Muscle of arm (tissue), 12 donors: Measurements from ENCODE around the gene TREML1. TPM values are rescaled to one million over a fixed set of nuclear protein-coding genes. Genes with fewer than 3 reads are reported as not detected.

Experiments
- DNase-seq: peaks from one replicate; pipeline ENCODE4 v3.0.0-alpha.2; 2013
- polyA plus RNA-seq, 12 donors: library from polyadenylated mRNA; unstranded; fragments of 120-200 nt; gene quantifications; one replicate each; pipeline ENCODE4 v1.2.1, GENCODE V29; 2013; ENCODE audit not compliant: insufficient read length in 12 of 12

Gene TREML1
- polyA plus RNA-seq, 12 donors = 0.20 to 1.0 (median 0.37) TPM; not detected in 8

- no peak for DNase-seq
Observed at GRCh38 chr6:41179163-41179562, 25.0 kb upstream of the TREML1 start.

- DNase-seq = no peak
Observed at GRCh38 chr6:41177695-41178094, 23.5 kb upstream of the TREML1 start.

GRCh38 chr6:41177287-41177686 is 23.1 kb upstream of the TREML1 start:
- no peak for DNase-seq

GRCh38 chr6:41176189-41176588 is 22.0 kb upstream of the TREML1 start:
- DNase-seq = no peak

- DNase-seq = no peak
Observed at GRCh38 chr6:41175084-41175483, 20.9 kb upstream of the TREML1 start.

GRCh38 chr6:41174610-41175009 is 20.5 kb upstream of the TREML1 start:
- DNase-seq = no peak

GRCh38 chr6:41171908-41172307 is 17.8 kb upstream of the TREML1 start:
- DNase-seq = no peak

- DNase-seq = no peak
Observed at GRCh38 chr6:41170547-41171160, 16.5 kb upstream of the TREML1 start.

GRCh38 chr6:41167173-41167963 is 13.2 kb upstream of the TREML1 start:
- DNase-seq = no peak

- DNase-seq = no peak
Observed at GRCh38 chr6:41164551-41165120, 10.5 kb upstream of the TREML1 start.

GRCh38 chr6:41163419-41163717 is 9.2 kb upstream of the TREML1 start:
- DNase-seq = no peak

GRCh38 chr6:41162687-41163418 is 8.7 kb upstream of the TREML1 start, which contains the start of gene TREM2:
Gene TREM2, minus strand, starts transcription at chr6:41163116. Its CDS starts 34 bp downstream, at chr6:41163082.
- no peak for DNase-seq

- DNase-seq = no peak
Observed at GRCh38 chr6:41161851-41162552, 7.9 kb upstream of the TREML1 start.

- no peak for DNase-seq
Observed at GRCh38 chr6:41161380-41161779, 7.2 kb upstream of the TREML1 start.

- DNase-seq = no peak
Observed at GRCh38 chr6:41160933-41161332, 6.8 kb upstream of the TREML1 start.

GRCh38 chr6:41159415-41160082 is 5.4 kb upstream of the TREML1 start:
- DNase-seq = no peak

GRCh38 chr6:41157323-41157722 is 3.2 kb upstream of the TREML1 start:
- no peak for DNase-seq

- DNase-seq = no peak
Observed at GRCh38 chr6:41156771-41157170, 2.6 kb upstream of the TREML1 start.

GRCh38 chr6:41156001-41156400 is 1.9 kb upstream of the TREML1 start:
- DNase-seq = no peak

GRCh38 chr6:41155132-41155805 is 1.1 kb upstream of the TREML1 start:
- no peak for DNase-seq

- DNase-seq = no peak
Observed at GRCh38 chr6:41153451-41153850, 696 bp downstream of the TREML1 start.
